ENCODE measurements around the gene APOL6. TPM values are rescaled to one million over a fixed set of nuclear protein-coding genes. Genes with fewer than 3 reads are reported as not detected.
"Not testable (repeated sequence)": the region's sequence is repeated elsewhere in the genome, so short reads cannot be mapped to it uniquely, and the experiment has no call there.

Gene APOL6
- total RNA-seq, 1 experiment from 2014 or later = 7.2 TPM

DNA sequence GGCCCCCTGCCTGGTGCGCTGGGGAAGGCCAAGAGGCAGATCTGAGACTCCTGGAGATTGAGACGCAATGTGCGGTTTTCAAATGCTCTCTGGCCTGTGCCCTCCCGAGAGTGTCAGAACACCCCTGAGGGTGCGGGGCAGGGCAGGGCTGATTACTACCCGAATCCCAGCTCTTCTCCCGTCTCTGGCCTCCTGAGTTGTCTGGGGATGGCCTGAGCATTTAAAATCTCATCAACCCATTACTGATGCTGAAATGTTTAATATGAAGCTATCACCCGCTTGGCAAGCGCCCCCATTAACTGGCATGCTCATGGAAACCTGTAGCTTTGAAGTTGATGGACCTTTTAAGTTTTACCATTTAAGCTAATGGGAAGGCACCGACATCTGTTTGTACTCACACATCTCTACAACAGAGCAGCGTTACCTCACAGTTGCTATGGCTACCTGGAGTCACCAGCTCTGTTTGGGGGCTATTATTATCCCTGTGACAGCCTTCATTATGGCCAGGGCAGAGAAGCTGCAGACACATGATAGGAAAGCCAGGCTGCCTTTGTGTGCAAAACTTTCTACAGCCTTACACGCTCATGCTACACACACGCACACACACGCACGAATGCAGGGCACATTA is 27.5 kb upstream of the APOL6 start:
- no peak for DNase-seq (ENCODE audit: unreplicated experiment)
- H3K36me3 Mint-ChIP-seq (ENCODE audit: insufficient read depth, unreplicated experiment) = no peaks in the 10 kb centered on the region
- no peak overlapping the region for H3K4me3 Mint-ChIP-seq (ENCODE audit: unreplicated experiment)
- H3K27me3 Mint-ChIP-seq (ENCODE audit: insufficient read depth, unreplicated experiment) = no peaks in the 10 kb centered on the region
- peaks cover 10% of the 10 kb centered on the region for H3K4me1 Mint-ChIP-seq (ENCODE audit: insufficient read depth, unreplicated experiment)
- no peak overlapping the region for H3K27ac Mint-ChIP-seq (ENCODE audit: low read depth, unreplicated experiment)
- H3K9me3 Mint-ChIP-seq (ENCODE audit: unreplicated experiment) = no peaks in the 10 kb centered on the region
- ChIA-PET CTCF (interaction anchor here (0.9 to 2.7 kb wide), 10 partner anchors 10 to 271 kb away, joined by 3 to 12 read pairs (median 5); no protein-coding TSS in a partner anchor), POLR2A (interaction anchor here (0.6 to 0.8 kb wide), 2 partner anchors 9 to 227 kb away, joined by 3 to 4 read pairs; no protein-coding TSS in a partner anchor)
- intact Hi-C loops (cut with micrococcal nuclease) = loop anchor here (10.0 kb wide), 1 partner anchor 124 kb away; no protein-coding TSS in a partner anchor
- TF ChIP-seq, protein P1, sequence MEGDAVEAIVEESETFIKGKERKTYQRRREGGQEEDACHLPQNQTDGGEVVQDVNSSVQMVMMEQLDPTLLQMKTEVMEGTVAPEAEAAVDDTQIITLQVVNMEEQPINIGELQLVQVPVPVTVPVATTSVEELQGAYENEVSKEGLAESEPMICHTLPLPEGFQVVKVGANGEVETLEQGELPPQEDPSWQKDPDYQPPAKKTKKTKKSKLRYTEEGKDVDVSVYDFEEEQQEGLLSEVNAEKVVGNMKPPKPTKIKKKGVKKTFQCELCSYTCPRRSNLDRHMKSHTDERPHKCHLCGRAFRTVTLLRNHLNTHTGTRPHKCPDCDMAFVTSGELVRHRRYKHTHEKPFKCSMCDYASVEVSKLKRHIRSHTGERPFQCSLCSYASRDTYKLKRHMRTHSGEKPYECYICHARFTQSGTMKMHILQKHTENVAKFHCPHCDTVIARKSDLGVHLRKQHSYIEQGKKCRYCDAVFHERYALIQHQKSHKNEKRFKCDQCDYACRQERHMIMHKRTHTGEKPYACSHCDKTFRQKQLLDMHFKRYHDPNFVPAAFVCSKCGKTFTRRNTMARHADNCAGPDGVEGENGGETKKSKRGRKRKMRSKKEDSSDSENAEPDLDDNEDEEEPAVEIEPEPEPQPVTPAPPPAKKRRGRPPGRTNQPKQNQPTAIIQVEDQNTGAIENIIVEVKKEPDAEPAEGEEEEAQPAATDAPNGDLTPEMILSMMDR (IDR thresholded peaks at IDR 0.05; ENCODE audit: unreplicated experiment) = no peak
- no TSS peak for BruUV-seq (replicated peaks)

DNA sequence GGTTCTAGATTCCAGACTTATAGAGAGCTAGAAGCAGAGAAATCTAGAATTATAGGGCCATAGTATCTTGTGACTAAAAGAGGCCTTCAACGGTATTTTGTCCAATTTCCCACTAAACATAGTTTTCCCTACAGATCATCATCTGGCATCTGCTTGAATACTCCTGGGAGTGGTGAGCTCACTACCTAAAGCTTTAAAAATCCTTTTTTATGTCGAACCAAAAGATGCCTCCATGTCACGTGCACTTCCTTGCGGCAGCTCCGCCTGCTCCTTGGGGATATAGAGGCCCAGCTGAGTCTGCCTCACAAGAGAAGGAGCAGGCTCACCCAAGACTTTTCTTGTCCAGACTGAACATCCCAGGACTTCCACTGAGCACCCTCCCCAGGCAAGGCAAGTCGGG is 26.8 kb upstream of the APOL6 start:
- Mint-ChIP-seq H3K9me3 (ENCODE audit: unreplicated experiment) (no peaks in the 10 kb centered on the region), H3K4me1 (ENCODE audit: insufficient read depth, unreplicated experiment) (peaks cover 10% of the 10 kb centered on the region), H3K27ac (ENCODE audit: low read depth, unreplicated experiment) (no peak overlapping the region), H3K36me3 (ENCODE audit: insufficient read depth, unreplicated experiment) (no peaks in the 10 kb centered on the region), H3K27me3 (ENCODE audit: insufficient read depth, unreplicated experiment) (no peaks in the 10 kb centered on the region), H3K4me3 (ENCODE audit: unreplicated experiment) (no peak overlapping the region)
- no TSS peak for BruUV-seq (replicated peaks)
- ChIA-PET CTCF (interaction anchor here (0.6 to 2.7 kb wide), 9 partner anchors 9 to 272 kb away, joined by 3 to 12 read pairs (median 3); no protein-coding TSS in a partner anchor), POLR2A (interaction anchor here (0.6 to 0.8 kb wide), 2 partner anchors 10 to 226 kb away, joined by 3 to 4 read pairs; no protein-coding TSS in a partner anchor)
- intact Hi-C loops (cut with micrococcal nuclease) = loop anchor here (10.0 kb wide), 1 partner anchor 123 kb away; no protein-coding TSS in a partner anchor
- no peak for DNase-seq (ENCODE audit: unreplicated experiment)
- TF ChIP-seq, protein P1 (IDR thresholded peaks at IDR 0.05; ENCODE audit: unreplicated experiment) = no peak

DNA sequence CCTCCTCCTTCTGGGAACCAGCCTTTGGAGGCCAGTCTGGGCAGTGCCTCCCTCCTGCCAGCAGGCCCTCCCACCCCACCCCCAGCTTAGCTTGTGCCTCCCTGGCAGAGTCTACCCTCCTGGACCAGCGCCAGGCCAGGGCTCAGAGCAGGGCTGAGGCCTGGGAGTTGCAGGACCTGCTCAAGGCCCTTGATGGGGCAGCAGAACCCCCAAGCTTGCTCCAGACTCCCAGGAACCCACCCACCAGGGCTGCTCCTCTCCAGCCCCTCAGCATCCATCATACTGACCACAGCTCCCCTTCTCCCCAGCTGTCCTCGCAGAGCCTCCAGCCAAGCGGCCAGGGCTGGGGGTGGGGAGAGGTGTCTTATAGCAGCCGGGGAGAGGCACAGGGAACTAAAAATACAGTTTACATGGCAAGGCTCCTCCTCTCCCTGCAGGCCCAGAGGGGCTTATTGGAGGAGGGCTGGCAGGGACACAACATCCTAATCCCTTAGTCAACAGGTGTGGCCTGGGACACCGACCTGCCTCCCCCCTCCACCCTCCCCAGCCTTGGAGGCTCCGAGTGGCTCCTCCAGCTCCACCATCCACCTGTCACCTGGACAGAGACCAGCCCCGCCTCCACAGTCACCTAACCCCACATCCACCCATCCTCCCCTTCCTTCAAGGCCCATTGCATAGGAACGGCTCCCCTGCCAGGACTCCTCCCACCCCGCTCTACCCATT is 25.9 kb upstream of the APOL6 start:
- H3K27me3 Mint-ChIP-seq (ENCODE audit: insufficient read depth, unreplicated experiment) = no peaks in the 10 kb centered on the region
- no peak overlapping the region for H3K27ac Mint-ChIP-seq (ENCODE audit: low read depth, unreplicated experiment)
- no peaks in the 10 kb centered on the region for H3K9me3 Mint-ChIP-seq (ENCODE audit: unreplicated experiment)
- intact Hi-C loops (cut with micrococcal nuclease) = loop anchor here (10.0 kb wide), 1 partner anchor 122 kb away; no protein-coding TSS in a partner anchor
- H3K4me1 Mint-ChIP-seq (ENCODE audit: insufficient read depth, unreplicated experiment) = peaks cover 10% of the 10 kb centered on the region
- TF ChIP-seq, protein P1 (IDR thresholded peaks at IDR 0.05; ENCODE audit: unreplicated experiment) = no peak
- ChIA-PET POLR2A (no interaction called here), CTCF (interaction anchor here (0.5 to 2.7 kb wide), 6 partner anchors 8 to 274 kb away, joined by 3 to 12 read pairs (median 6); no protein-coding TSS in a partner anchor)
- H3K36me3 Mint-ChIP-seq (ENCODE audit: insufficient read depth, unreplicated experiment) = no peaks in the 10 kb centered on the region
- no TSS peak for BruUV-seq (replicated peaks)
- DNase-seq (ENCODE audit: unreplicated experiment) = peak; percentile 46
- H3K4me3 Mint-ChIP-seq (ENCODE audit: unreplicated experiment) = no peak overlapping the region

DNA sequence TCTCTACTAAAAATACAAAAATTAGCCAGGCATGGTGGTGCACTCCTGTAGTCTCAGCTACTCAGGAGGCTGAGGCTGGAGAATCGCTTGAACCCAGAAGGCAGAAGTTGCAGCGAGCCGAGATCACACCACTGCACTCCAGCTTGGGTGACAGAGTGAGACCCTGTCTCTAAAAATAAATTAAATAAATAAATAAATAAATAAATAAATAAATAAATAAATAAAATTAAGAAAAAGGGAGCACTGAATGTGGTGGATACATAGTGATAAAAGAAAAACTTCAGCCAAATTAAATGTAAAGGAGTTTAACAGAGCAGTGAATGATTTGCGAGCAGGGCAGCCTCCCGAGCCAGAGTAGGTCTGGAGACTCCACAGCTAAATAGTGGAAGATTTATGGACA is 24.4 kb upstream of the APOL6 start:
- H3K9me3 Mint-ChIP-seq (ENCODE audit: unreplicated experiment); POLR2A ChIA-PET; H3K36me3 Mint-ChIP-seq (ENCODE audit: insufficient read depth, unreplicated experiment); H3K27me3 Mint-ChIP-seq (ENCODE audit: insufficient read depth, unreplicated experiment); H3K4me3 Mint-ChIP-seq (ENCODE audit: unreplicated experiment); BruUV-seq (replicated peaks); H3K27ac Mint-ChIP-seq (ENCODE audit: low read depth, unreplicated experiment); DNase-seq (ENCODE audit: unreplicated experiment): not testable (repeated sequence)
- CTCF ChIA-PET = interaction anchor here (0.6 to 1.0 kb wide), 3 partner anchors 30 to 248 kb away, joined by 3 to 4 read pairs (median 3); no protein-coding TSS in a partner anchor
- intact Hi-C loops (cut with micrococcal nuclease) = loop anchor here (1.0 to 10.0 kb wide), 6 partner anchors 35 to 500 kb away; no protein-coding TSS in a partner anchor
- H3K4me1 Mint-ChIP-seq (ENCODE audit: insufficient read depth, unreplicated experiment) = peaks cover 20% of the 10 kb centered on the region

Measured in MCF 10A (cell line).